Fibroblast of the aortic adventitia (primary cell): Measurements from ENCODE around the gene ROBO3. TPM values are rescaled to one million over a fixed set of nuclear protein-coding genes. Genes with fewer than 3 reads are reported as not detected.

Experiments
- DNase-seq: peaks from one replicate; pipeline ENCODE4 v3.0.0-alpha.2; 2010; ENCODE audit warnings: low read depth
- H3K4me3 ChIP-seq: 2 replicates; pipeline ENCODE4 v1.5.1; 2011; ENCODE audit warnings: low read depth, mild to moderate bottlenecking, control low read depth, low read length, moderate library complexity
- CTCF ChIP-seq: IDR thresholded peaks from 2 replicates; pipeline ENCODE4 v1.5.1; 2011; ENCODE audit warnings: mild to moderate bottlenecking, low read length, control low read depth, inconsistent platforms; ENCODE audit not compliant: insufficient read depth
- total RNA-seq: library from RNA; depleted of rRNA; stranded (reverse); fragments of >200 nt; gene quantifications from 2 replicates; pipeline ENCODE4 v1.2.3, GENCODE V29; 2012; ENCODE audit warnings: low replicate concordance

The ROBO3 gene
- total RNA-seq, 1 donor = 13.6 TPM

GRCh38 chr11:124863826-124864165 lies 1.4 kb upstream of the ROBO3 start:
- no peak for DNase-seq
- TF ChIP-seq CTCF = no peak
- H3K4me3 ChIP-seq = no peak overlapping the region

- TF ChIP-seq CTCF = no peak
- H3K4me3 ChIP-seq = no peak overlapping the region
- DNase-seq = no peak
These were observed 898 bp upstream of the ROBO3 start for GRCh38 chr11:124864176-124864891.

- H3K4me3 ChIP-seq = no peak overlapping the region
- DNase-seq = no peak
- TF ChIP-seq CTCF = no peak
These were observed 396 bp upstream of the ROBO3 start for GRCh38 chr11:124864892-124865180.

GRCh38 chr11:124865902-124866851 lies 945 bp downstream of the ROBO3 start:
- peak overlapping the region; percentile 19 for H3K4me3 ChIP-seq
- TF ChIP-seq CTCF = peak; percentile 68
- peak; percentile 22 for DNase-seq

- peak; percentile 63 for TF ChIP-seq CTCF
- no peak overlapping the region for H3K4me3 ChIP-seq
- DNase-seq = peak; percentile 39
These were observed 2.5 kb downstream of the ROBO3 start for GRCh38 chr11:124867700-124868099.

- no peak for TF ChIP-seq CTCF
- H3K4me3 ChIP-seq = no peak overlapping the region
- DNase-seq = no peak
These were observed 3.4 kb downstream of the ROBO3 start for GRCh38 chr11:124868331-124869274.
